Measurements from ENCODE around the gene SLC7A8.

The SLC7A8 gene

GRCh38 chr14:23154964-23155587 is 28.4 kb downstream of the SLC7A8 start:
- DNase-seq, result no peak

GRCh38 chr14:23153851-23154796 is 29.3 kb downstream of the SLC7A8 start:
- DNase-seq, result no peak

- DNase-seq, result no peak
These were observed 32.1 kb downstream of the SLC7A8 start for GRCh38 chr14:23151342-23151741.

GRCh38 chr14:23149745-23150144 is 33.7 kb downstream of the SLC7A8 start:
- DNase-seq, result no peak

GRCh38 chr14:23148591-23149249 is 34.7 kb downstream of the SLC7A8 start:
- DNase-seq, result no peak

- no peak for DNase-seq
These were observed 35.8 kb downstream of the SLC7A8 start for GRCh38 chr14:23147676-23148075.

GRCh38 chr14:23146980-23147379 is 36.5 kb downstream of the SLC7A8 start:
- DNase-seq, result no peak

- DNase-seq, result no peak
These were observed 37.0 kb downstream of the SLC7A8 start for GRCh38 chr14:23146351-23146910.

- DNase-seq, result no peak
These were observed 37.6 kb downstream of the SLC7A8 start for GRCh38 chr14:23145794-23146350.

GRCh38 chr14:23143911-23144310 is 39.5 kb downstream of the SLC7A8 start:
- DNase-seq, result no peak

- DNase-seq, result no peak
These were observed 40.6 kb downstream of the SLC7A8 start for GRCh38 chr14:23142826-23143225.

GRCh38 chr14:23141706-23142444 is 41.6 kb downstream of the SLC7A8 start:
- DNase-seq, result no peak

- no peak for DNase-seq
These were observed 43.1 kb downstream of the SLC7A8 start for GRCh38 chr14:23140371-23140770.

- no peak for DNase-seq
These were observed 43.6 kb downstream of the SLC7A8 start for GRCh38 chr14:23139874-23140273.

GRCh38 chr14:23137813-23138535 is 45.5 kb downstream of the SLC7A8 start:
- DNase-seq, result no peak

GRCh38 chr14:23137192-23137812 is 46.2 kb downstream of the SLC7A8 start:
- DNase-seq, result no peak

GRCh38 chr14:23136566-23137133 is 46.8 kb downstream of the SLC7A8 start:
- no peak for DNase-seq

- DNase-seq, result no peak
These were observed 50.5 kb downstream of the SLC7A8 start for GRCh38 chr14:23132970-23133369.

GRCh38 chr14:23131482-23131881 is 52.0 kb downstream of the SLC7A8 start:
- DNase-seq, result no peak

- no peak for DNase-seq
These were observed 52.6 kb downstream of the SLC7A8 start for GRCh38 chr14:23130871-23131270.

Measured in activated CD4-positive, alpha-beta T cell treated with anti-CD3 and anti-CD28 coated beads, Interleukin-10, Interleukin-2, amounts not matched to agents 100 ng/mL and 50 ng/mL, durations not matched to agents 16 hours and 8 hours (primary cell).